ENCODE measurements around the gene LPP. TPM values are rescaled to one million over a fixed set of nuclear protein-coding genes. Genes with fewer than 3 reads are reported as not detected.

Gene LPP
- polyA plus RNA-seq, 2 of the 4 experiments (the other 2 are of a cell fraction), result 11.0 to 30.8 TPM

DNA sequence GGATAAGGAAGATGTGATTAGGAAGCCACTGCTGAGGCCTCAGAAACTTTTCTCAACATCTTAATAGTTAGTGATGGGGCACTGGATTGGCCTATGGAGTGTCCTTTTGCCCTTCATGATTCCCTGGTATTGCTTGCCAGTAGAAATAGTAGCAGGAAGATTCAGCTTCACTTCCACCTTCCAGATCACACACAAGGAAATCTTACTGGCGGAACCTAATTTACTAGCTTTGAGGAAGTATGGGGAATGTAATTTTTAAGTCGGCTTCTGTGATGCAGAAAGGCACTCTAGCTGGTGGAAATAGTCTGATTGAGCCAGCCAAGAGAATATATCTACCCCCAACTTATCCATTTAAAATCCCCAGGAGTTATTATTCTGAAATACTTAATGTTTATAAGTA is 46.5 kb downstream of the LPP start:
- TF ChIP-seq EP300 (IDR thresholded peaks at IDR 0.05) (no peak), KDM1A (IDR thresholded peaks at IDR 0.05; ENCODE audit: low read depth) (no peak), NFE2L2 (conservative IDR thresholded peaks at IDR 0.05; ENCODE audit: low read length) (no peak), FOXS1 (CRISPR knock-in tag; IDR thresholded peaks at IDR 0.05) (no peak), TP53 (CRISPR knock-in tag; IDR thresholded peaks at IDR 0.05) (no peak), GATA3 (IDR thresholded peaks at IDR 0.05; ENCODE audit: borderline replicate concordance) (no peak), NPAS2 (CRISPR knock-in tag; IDR thresholded peaks at IDR 0.05; ENCODE audit: borderline replicate concordance) (no peak), SREBF2 (IDR thresholded peaks at IDR 0.05) (no peak), NR3C1 (IDR thresholded peaks at IDR 0.05) (no peak), MAZ (IDR thresholded peaks at IDR 0.05; ENCODE audit: borderline replicate concordance, low read depth, low read length) (no peak), MYC (IDR thresholded peaks at IDR 0.05; ENCODE audit: borderline replicate concordance, low read length) (no peak)
- TF ChIP-seq, protein P1, sequence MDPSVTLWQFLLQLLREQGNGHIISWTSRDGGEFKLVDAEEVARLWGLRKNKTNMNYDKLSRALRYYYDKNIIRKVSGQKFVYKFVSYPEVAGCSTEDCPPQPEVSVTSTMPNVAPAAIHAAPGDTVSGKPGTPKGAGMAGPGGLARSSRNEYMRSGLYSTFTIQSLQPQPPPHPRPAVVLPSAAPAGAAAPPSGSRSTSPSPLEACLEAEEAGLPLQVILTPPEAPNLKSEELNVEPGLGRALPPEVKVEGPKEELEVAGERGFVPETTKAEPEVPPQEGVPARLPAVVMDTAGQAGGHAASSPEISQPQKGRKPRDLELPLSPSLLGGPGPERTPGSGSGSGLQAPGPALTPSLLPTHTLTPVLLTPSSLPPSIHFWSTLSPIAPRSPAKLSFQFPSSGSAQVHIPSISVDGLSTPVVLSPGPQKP (IDR thresholded peaks at IDR 0.05; ENCODE audit: low read depth, low read length), result no peak
- TF ChIP-seq, protein P2, sequence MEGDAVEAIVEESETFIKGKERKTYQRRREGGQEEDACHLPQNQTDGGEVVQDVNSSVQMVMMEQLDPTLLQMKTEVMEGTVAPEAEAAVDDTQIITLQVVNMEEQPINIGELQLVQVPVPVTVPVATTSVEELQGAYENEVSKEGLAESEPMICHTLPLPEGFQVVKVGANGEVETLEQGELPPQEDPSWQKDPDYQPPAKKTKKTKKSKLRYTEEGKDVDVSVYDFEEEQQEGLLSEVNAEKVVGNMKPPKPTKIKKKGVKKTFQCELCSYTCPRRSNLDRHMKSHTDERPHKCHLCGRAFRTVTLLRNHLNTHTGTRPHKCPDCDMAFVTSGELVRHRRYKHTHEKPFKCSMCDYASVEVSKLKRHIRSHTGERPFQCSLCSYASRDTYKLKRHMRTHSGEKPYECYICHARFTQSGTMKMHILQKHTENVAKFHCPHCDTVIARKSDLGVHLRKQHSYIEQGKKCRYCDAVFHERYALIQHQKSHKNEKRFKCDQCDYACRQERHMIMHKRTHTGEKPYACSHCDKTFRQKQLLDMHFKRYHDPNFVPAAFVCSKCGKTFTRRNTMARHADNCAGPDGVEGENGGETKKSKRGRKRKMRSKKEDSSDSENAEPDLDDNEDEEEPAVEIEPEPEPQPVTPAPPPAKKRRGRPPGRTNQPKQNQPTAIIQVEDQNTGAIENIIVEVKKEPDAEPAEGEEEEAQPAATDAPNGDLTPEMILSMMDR (IDR thresholded peaks at IDR 0.05), result no peak
- TF ChIP-seq, protein P3, sequence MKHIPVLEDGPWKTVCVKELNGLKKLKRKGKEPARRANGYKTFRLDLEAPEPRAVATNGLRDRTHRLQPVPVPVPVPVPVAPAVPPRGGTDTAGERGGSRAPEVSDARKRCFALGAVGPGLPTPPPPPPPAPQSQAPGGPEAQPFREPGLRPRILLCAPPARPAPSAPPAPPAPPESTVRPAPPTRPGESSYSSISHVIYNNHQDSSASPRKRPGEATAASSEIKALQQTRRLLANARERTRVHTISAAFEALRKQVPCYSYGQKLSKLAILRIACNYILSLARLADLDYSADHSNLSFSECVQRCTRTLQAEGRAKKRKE (CRISPR knock-in tag; IDR thresholded peaks at IDR 0.05; ENCODE audit: low read depth), result no peak
- TF ChIP-seq, protein P4, sequence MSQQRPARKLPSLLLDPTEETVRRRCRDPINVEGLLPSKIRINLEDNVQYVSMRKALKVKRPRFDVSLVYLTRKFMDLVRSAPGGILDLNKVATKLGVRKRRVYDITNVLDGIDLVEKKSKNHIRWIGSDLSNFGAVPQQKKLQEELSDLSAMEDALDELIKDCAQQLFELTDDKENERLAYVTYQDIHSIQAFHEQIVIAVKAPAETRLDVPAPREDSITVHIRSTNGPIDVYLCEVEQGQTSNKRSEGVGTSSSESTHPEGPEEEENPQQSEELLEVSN (IDR thresholded peaks at IDR 0.05; ENCODE audit: borderline replicate concordance, low read depth), result no peak
- TF ChIP-seq, protein P5, sequence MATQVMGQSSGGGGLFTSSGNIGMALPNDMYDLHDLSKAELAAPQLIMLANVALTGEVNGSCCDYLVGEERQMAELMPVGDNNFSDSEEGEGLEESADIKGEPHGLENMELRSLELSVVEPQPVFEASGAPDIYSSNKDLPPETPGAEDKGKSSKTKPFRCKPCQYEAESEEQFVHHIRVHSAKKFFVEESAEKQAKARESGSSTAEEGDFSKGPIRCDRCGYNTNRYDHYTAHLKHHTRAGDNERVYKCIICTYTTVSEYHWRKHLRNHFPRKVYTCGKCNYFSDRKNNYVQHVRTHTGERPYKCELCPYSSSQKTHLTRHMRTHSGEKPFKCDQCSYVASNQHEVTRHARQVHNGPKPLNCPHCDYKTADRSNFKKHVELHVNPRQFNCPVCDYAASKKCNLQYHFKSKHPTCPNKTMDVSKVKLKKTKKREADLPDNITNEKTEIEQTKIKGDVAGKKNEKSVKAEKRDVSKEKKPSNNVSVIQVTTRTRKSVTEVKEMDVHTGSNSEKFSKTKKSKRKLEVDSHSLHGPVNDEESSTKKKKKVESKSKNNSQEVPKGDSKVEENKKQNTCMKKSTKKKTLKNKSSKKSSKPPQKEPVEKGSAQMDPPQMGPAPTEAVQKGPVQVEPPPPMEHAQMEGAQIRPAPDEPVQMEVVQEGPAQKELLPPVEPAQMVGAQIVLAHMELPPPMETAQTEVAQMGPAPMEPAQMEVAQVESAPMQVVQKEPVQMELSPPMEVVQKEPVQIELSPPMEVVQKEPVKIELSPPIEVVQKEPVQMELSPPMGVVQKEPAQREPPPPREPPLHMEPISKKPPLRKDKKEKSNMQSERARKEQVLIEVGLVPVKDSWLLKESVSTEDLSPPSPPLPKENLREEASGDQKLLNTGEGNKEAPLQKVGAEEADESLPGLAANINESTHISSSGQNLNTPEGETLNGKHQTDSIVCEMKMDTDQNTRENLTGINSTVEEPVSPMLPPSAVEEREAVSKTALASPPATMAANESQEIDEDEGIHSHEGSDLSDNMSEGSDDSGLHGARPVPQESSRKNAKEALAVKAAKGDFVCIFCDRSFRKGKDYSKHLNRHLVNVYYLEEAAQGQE (IDR thresholded peaks at IDR 0.05), result no peak
- TF ChIP-seq, protein P6, sequence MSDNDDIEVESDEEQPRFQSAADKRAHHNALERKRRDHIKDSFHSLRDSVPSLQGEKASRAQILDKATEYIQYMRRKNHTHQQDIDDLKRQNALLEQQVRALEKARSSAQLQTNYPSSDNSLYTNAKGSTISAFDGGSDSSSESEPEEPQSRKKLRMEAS (IDR thresholded peaks at IDR 0.05), result no peak
- no peak for FAIRE-seq
- 0 out of 6 replicates have a peak overlapping the region, but pooled peaks of 1 of the 2 experiments have one; percentile 8 for H3K27ac ChIP-seq
- H3K4me1 ChIP-seq, result peaks cover 33% of the 10 kb centered on the region
- 69% methylated on average over 2 of the region's 2 CpGs for WGBS (ENCODE audit: missing lambda C conversion rate)
- no peaks in the 10 kb centered on the region for H3K9me3 ChIP-seq
- ATAC-seq, result no peak
- ChIA-PET CTCF (no interaction called here), POLR2A (no interaction called here)
- DNase-seq (ENCODE audit: low read depth in 1 of 2, low spot score in 1 of 2), result no peak
- H3K4me3 ChIP-seq, result no peak overlapping the region
- no peak overlapping the region for H3K4me2 ChIP-seq
